Coronary artery (tissue), 2 donors: Measurements from ENCODE around the gene LYRM4.
A peak's percentile ranks its signal among the peaks of the same experiment; 100 is the strongest.

Experiments used
- DNase-seq: peaks from one replicate; pipeline ENCODE4 v3.0.0-alpha.2; 2017; ENCODE audit warnings: low spot score
- H3K27ac ChIP-seq, 2 donors: fragments of 200-600 bp; sonication (generic); one replicate each; pipeline ENCODE4 v1.5.1; 2016 to 2019
- H3K4me3 ChIP-seq: fragments of 200-600 bp; sonication (generic); 2 replicates; pipeline ENCODE4 v1.5.1; 2016; ENCODE audit warnings: mild to moderate bottlenecking, moderate library complexity
- TF ChIP-seq, protein P1 (sequence below): fragments of 200-600 bp; sonication (generic); IDR thresholded peaks from one replicate; pipeline ENCODE4 v1.5.1; 2019; ENCODE audit warnings: antibody characterized with exemption

Gene LYRM4

DNA sequence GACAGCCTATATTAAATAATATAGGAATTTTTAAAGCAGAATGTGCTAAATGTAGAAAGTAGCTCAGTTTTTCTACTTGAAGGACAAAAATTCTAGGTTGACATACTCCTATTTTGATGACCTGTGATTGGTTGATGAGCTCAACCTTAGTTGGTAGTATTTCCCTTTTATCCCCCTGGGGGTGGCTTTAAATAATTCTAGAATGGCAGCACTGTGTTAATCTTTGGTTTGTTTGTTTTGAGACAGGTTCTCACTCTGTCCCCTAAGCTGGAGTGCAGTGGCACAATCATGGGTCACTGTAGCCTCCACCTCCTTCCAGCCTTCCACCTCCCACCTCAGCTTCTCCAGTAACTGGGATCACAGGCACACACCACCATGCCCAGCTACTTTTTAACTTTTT is 29.8 kb upstream of the LYRM4 start:
- TF ChIP-seq, protein P1, sequence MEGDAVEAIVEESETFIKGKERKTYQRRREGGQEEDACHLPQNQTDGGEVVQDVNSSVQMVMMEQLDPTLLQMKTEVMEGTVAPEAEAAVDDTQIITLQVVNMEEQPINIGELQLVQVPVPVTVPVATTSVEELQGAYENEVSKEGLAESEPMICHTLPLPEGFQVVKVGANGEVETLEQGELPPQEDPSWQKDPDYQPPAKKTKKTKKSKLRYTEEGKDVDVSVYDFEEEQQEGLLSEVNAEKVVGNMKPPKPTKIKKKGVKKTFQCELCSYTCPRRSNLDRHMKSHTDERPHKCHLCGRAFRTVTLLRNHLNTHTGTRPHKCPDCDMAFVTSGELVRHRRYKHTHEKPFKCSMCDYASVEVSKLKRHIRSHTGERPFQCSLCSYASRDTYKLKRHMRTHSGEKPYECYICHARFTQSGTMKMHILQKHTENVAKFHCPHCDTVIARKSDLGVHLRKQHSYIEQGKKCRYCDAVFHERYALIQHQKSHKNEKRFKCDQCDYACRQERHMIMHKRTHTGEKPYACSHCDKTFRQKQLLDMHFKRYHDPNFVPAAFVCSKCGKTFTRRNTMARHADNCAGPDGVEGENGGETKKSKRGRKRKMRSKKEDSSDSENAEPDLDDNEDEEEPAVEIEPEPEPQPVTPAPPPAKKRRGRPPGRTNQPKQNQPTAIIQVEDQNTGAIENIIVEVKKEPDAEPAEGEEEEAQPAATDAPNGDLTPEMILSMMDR, result no peak
- H3K4me3 ChIP-seq, result no peak overlapping the region

GRCh38 chr6:5290097-5290496 is 29.3 kb upstream of the LYRM4 start:
- DNase-seq, result no peak
- H3K27ac ChIP-seq, result no peak overlapping the region
- TF ChIP-seq, protein P1, result no peak
- H3K4me3 ChIP-seq, result no peak overlapping the region

More for the DNA sequence above, 29.8 kb upstream of the LYRM4 start:
- no peak overlapping the region for H3K27ac ChIP-seq
- DNase-seq, result no peak

DNA sequence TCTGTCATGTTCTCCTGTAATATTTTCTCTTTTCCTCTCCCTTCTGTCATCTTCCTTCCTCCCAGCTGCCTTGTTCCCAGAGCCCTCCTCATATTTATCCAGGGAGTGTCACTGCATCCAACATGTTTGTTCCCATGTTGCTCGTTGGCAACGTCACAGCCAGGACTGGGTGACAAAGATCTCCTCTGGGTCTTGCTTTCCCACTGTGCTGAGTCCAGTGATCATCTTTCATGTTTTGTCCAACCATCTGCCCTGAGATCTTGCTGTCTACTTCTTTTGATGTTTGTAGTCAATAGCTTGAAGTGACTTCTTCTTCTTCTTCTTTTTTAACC is 27.2 kb upstream of the LYRM4 start:
- no peak overlapping the region for H3K4me3 ChIP-seq
- DNase-seq, result no peak
- H3K27ac ChIP-seq, result peak overlapping the region in 1 of 2 donors; percentile 38
- TF ChIP-seq, protein P1, result no peak

DNA sequence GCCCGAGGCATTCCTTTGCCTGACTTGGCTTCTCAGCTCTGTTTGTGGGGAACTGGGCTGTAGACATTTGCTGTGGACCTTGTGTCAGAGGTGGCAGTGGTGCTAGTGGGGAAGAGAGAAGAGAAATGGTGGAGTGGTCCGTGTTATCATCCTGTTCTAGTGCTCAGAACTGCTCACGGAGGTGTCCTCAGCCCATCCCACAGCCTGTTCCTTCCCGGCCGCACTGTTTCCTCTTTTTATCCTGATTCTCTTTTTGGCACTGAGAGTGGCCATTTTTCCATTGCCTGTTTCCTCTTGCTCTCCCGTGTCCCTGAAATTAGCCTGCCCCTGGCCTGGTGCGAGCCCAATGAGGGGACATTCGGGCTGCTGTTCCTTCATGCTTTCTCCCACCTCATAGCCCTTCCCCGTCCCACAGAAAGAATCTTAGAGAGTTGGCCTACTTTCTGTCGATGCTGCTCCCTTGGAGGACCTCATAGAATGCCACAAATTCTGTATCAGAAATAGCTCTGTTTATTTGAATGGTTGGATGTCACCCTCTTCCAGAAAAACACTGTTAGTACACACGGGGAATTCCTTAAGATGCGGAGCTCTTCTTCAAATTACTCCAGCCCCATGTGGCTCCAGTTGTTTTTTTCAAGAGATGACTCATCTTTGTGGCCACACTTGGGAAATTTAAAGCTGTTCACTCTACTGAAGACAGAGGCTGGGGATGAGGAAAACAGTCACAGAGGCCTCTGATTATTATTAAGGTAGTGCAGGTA is 26.6 kb upstream of the LYRM4 start:
- Histone ChIP-seq H3K27ac (peak overlapping the region in 1 of 2 donors; percentile 38), H3K4me3 (no peak overlapping the region)
- TF ChIP-seq, protein P1, result no peak
- DNase-seq, result no peak

DNA sequence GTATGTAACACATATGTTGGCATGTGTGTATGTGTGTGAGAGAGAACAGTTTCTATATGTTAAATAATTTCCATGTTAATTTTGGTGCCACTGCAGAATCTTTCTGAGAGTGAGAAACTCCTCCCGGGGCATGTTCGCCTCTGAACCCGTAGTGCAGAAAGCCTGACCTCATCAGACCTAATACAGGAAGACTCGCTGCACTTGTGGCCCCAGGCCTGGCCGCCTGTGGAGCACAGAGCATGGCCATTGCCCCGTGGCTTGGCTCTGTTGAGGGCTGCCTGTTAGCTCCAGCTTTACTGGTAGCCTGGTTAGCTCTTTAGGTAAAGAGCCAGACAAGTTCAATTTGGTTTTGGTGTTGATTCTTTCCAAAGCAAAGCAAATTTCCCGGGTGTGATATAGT is 26.0 kb upstream of the LYRM4 start:
- no peak overlapping the region for H3K27ac ChIP-seq
- TF ChIP-seq, protein P1, result no peak

GRCh38 chr6:5285526-5285925 is 24.8 kb upstream of the LYRM4 start:
- Histone ChIP-seq H3K27ac (no peak overlapping the region), H3K4me3 (no peak overlapping the region)
- DNase-seq, result no peak
- TF ChIP-seq, protein P1, result no peak

More for the DNA sequence above, 26.0 kb upstream of the LYRM4 start:
- H3K4me3 ChIP-seq, result no peak overlapping the region
- no peak for DNase-seq

DNA sequence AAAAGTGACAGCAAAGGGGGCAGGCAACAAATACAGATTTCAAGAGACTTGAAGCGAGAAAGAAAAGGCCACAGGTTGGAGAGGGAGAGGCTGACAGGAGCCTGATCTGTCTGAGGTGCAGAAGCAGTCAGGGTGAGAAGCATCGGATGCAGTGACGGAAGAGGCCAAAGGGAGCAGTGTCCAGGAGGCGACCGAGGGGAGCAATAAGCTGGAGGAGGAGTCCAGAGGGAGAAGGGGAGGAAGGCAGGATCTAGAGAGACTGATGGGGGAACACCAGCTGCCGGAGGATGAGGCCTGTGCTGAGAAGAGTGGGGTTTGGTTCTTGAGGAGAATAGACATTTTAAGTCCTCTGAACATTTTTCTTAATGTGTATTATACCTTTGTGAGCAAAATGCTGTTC is 24.3 kb upstream of the LYRM4 start:
- TF ChIP-seq, protein P1, result no peak
- DNase-seq, result no peak
- H3K27ac ChIP-seq, result no peak overlapping the region
- no peak overlapping the region for H3K4me3 ChIP-seq
